NCI-H774 (cell line): ENCODE data around the gene MOGAT1.
"Not testable (repeated sequence)": the region's sequence is repeated elsewhere in the genome, so short reads cannot be mapped to it uniquely, and the experiment has no call there.

ENCODE experiments used
- DNase-seq: peaks from one replicate; lab custom pipeline; 2025; lab: John Stamatoyannopoulos, UW

MOGAT1 gene

DNA sequence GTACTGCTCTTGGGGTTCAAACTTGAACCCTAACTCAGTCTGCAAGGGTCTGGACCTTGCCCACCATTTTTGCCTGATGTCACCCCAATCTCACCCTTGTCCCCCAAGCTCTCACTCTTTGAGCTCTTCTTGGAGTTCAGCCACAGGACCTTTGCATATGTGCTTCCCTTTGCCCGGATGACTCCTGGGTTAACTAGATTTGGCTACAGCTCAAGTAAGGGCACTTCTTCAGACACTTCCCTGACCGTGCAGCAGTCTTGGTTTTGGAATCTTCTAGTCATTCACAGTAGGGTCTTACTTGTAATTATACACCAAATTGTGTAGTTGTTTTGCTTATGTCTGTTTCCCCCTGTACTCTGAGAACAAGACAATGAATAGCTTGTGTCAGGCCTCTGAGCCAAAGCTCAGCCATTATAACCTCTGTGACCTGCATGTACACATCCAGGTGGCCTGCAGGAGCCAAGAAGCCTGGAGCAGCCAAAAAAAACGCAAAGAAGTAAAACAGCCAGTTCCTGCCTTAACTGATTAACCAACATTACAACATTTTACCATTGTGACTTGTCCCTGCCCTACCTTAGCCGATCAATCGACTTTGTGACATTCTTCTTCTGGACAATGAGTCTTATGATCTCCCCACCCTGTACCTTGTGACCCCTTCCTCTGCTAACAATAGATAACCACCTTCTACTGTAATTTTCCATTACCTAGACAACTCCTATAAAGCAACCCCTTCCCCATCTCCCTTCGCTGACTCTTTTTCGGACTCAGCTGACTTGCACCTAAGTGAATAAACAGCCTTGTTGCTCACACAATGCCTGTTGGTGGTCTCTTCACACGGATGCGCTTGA is 1.0 kb upstream of the MOGAT1 start:
- DNase-seq = no peak

GRCh38 chr2:222672068-222672401 is 577 bp downstream of the MOGAT1 start:
- no peak for DNase-seq

GRCh38 chr2:222673273-222673672 is 1.8 kb downstream of the MOGAT1 start:
- no peak for DNase-seq

DNA sequence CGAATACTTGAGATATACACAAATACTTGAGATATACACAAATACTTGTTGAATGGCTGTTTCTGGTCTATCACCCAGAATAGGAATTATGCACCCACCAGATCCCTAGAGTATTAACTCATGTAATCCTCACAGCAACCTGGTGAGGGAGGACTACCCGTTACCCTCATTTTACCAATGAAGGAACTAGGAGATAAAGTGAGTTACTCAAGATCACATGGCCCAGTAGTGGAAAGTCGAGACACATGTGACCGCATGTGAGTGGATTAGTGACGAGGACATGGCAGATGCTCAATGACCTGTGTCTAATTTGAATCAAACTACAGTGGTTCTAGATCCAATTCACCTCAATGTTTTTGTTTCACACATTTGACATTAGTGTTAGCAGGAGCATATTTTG is 2.4 kb downstream of the MOGAT1 start:
- no peak for DNase-seq

- no peak for DNase-seq
Measured at GRCh38 chr2:222677981-222678380, 6.5 kb downstream of the MOGAT1 start.

GRCh38 chr2:222683805-222684204 is 12.3 kb downstream of the MOGAT1 start:
- DNase-seq = no peak

DNA sequence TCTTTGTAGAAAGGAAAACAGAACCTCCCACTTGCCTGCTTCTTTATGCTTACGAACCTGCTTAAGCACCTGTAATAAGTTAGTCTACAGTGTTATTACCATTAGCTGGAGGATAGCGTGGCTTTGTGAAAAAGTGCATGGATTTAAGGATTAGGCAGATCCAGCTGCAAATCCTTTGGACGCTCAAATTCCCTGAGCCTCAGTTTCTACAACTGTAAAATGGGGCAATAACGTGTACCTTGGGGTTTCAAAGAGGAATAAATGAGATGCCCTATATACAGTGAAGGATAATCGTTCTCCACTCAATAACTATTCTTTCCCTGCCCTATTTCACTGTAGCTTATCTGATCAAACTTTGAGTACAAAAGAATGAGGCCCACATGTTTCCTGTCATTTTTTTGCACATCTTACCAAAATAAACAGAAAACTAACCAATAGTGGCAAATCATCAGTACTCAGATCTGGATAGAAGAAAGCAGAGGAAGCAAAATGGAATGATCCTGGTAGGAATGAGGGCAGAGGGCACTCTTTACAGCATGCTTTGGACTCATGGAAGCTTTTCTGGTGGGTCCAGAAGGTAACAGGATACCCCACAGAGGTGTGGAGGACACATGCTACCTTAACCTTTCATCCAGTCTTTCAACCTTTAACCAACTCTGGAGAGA is 14.8 kb downstream of the MOGAT1 start:
- no peak for DNase-seq

DNA sequence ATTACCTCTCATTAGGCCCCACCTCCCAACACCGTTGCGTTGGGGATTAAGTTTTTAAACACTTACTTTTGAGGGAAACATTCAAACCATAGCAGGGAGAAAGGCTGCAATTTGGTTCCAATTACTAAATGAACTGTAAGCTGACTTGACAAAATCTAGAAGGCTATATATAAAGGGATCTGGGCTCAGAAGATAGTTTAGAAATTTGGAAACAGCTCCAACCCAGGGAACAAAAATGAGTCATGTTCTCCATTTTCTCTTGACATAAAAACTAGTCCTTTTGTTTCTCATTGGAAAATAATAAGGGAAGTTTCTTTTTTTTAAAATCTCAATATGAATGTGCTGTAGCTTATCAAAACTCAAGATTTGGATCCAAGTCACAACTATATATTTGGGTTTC is 17.5 kb downstream of the MOGAT1 start:
- no peak for DNase-seq

DNA sequence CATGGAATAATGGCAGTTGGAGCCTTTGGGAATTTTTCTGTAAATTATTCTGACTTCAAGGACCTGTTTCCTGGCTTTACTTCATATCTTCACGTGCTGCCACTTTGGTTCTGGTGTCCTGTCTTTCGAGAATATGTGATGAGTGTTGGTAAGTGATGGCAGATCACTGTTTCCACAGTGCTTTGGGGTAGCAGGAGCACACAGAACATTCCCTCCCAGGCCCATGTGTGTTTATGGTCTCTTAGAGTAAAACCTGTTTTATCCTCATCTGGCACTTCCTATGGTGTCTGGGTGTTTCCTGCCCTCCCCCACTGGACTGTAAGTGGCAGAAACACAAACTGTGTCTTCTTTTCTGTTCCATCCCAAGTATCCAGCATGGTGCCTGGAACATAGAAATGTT is 17.9 kb downstream of the MOGAT1 start:
- no peak for DNase-seq

DNA sequence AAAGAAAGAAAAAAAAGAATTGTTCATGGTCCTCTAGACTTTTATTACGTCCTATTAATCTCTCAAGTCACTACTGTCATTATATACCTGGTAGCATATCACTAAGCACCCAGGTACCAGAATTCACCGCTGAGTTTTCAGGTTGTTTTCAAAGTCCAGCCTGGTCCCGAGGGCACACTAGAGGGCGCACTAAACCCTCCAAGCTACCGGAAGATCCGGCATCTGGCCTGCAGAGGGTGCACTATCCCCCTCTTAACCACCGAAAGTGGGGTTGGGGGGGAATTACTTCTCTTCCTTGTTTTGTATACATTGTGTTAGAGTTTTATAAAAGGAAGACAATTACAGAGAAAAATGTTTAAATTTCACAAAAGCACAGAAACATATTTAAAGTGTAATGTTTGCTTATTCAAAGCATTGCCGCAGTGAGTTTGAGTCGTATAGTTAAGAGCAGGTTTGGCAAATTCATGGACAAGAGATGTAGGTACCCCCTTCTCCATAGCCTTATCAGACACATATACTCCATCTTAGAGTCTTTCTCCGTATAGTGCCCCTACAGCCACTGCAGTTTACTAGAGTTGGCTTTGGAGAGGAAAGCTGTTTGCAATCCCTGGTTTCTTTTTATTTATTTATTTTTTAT is 19.2 kb downstream of the MOGAT1 start:
- DNase-seq = peak; percentile 74

DNA sequence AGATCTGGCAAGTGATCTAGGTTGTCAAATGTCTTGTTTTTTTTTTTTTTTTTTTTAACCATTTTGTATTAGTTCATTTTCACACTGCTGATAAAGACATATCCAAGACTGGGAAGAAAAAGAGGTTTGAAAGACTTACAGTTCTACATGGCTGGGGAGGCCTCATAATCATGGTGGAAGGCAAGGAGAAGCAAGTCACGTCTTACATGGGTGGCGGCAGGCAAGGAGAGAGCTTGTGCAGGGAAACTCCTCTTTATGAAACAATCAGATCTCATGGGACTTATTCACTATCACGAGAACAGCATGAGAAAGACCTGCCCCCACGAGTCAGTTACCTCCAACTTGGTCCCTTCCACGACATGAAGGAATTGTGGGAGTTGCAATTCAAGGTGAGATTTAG is 22.0 kb downstream of the MOGAT1 start:
- DNase-seq = not testable (repeated sequence)

- no peak for DNase-seq
Measured at GRCh38 chr2:222693837-222694236, 22.4 kb downstream of the MOGAT1 start.

GRCh38 chr2:222698276-222698675 is 26.8 kb downstream of the MOGAT1 start:
- DNase-seq = no peak

GRCh38 chr2:222701233-222701632 is 29.8 kb downstream of the MOGAT1 start:
- no peak for DNase-seq

DNA sequence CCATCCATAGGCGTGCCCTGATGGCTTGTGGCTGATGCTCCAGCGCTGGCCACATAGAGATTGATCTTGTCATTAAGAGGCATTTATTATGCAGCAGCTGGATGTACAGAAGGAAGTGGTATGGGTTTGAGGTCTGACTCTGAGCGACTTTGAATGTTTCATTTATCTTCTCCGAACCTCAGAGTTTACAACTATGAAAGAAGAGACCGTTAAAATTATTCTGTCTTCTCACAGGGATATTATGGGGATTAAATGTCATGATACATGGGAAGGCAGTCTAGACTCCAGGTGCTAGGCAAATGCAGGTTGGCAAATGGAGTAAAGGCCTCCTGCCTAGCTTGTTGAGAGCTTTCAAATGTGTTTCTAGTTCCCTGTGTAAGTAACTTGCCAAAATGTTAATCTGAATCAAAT is 30.3 kb downstream of the MOGAT1 start:
- DNase-seq = no peak

DNA sequence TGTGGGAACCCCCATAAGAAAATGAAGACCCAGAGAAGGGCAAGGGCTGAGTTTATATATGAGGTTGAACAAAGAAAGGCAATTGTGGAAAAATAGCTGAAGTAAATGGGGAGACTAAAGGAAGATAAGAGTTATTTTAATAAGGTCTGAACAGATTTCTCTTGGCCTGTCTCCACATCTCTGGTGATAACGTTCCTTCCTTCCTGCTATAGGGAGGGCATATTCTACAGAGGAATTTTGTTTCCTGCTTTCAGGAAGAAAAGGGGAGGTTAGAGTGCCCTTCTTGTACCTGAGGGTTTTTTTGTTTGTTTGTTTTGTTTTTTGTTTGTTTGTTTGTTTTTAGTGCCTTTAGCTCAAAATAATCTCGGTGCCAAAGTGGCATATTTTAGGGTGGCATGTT is 31.6 kb downstream of the MOGAT1 start:
- DNase-seq = no peak

DNA sequence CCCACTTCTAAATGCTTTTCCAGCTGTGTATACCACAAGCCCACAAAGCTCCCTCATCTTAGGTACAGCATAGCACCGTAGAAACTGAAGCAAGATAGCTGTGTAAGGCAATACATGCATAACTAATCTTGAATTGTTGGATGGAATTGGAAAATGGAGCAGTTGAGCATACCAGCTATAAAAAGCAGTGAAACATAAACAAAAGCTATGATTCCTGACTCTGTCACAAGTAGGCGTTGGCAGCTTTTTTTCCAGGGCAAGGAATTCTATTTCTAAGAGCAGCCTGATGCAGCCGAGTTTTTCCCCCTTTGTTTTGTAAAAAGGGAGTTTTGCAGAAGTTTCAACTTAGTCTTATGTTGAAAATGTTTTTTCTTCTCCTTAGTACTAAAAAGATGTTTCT is 32.4 kb downstream of the MOGAT1 start:
- no peak for DNase-seq

GRCh38 chr2:222706616-222707015 is 35.2 kb downstream of the MOGAT1 start:
- no peak for DNase-seq

DNA sequence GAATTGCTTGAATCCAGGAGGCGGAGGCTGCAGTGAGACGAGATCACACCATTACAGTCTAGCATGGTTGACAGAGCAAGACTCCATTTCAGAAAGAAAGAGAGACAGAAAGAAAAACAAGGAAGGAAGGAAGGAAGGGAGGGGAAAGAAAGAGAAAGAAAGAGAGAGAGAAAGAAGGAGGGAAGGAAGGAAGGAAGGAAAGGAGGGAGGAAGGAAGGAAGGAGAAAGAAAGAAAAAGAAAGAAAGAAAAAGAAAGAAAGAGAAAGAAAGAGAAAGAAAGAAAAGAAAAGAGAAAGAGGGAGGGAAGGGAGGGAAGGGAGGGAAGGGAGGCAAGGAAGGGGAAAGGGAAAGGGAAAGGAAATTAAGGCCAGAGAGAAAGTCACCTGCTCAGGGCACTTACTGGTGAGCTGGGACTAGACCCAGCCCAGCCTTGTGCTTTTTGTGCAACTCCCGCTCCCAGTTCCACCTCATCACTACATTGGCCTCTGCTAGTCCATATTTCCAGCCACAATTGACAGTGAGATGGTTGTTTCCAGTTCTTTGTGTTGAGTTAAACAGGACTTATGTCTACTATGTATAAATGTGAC is 35.7 kb downstream of the MOGAT1 start:
- no peak for DNase-seq

DNA sequence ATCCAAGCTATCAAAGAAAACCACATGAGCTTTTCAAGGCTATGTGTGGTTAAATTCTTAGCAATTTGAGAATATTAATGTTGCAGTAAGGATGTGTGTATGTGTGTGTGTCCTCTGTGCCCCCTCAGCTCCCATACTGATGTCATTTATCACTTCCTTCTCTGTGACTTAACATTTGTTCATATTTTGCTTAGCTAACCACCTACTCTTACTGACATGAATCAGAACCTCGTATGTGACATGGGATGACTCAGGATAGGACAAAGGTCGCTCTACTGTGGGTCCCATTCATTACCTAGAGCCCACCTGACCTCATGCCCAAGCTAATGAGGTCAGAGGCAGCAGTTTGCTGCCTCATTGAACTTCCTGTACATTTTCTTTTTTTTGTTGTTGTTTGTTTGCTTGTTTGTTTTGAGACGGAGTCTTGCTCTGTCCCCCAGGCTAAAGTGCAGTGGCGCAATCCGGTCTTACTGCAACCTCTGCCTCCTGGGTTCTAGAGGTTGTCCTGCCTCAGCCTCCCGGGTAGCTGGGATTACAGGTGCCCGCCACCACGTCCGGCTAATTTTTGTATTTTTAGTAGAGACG is 36.3 kb downstream of the MOGAT1 start:
- no peak for DNase-seq

DNA sequence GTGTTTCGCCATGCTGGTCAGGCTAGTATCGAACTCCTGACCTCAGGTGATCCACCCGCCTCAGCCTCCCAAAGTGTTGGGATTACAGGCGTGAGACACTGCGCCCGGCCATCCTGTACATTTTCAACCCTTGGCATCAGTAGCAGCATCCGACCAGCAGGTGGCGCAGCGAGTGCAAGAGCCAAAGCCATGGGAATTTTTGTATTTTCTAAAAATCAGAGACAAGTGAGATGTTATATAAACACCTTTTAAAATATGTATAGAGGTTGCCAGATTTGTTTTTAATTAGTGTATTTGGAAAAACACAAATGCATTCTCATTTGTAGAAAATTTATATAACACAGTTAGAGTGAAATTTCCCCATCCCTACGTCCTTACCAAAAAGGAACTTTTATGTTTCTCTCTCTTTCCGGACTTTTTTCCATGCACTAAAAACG is 36.8 kb downstream of the MOGAT1 start:
- peak; percentile 41 for DNase-seq

GRCh38 chr2:222709191-222709891 is 37.9 kb downstream of the MOGAT1 start:
- peak; percentile 49 for DNase-seq
